ENCODE data around the gene FOXI2. TPM values are rescaled to one million over a fixed set of nuclear protein-coding genes. Genes with fewer than 3 reads are reported as not detected.

The FOXI2 gene
- total RNA-seq = not detected in 2 replicates

- intact Hi-C loops (cut with micrococcal nuclease) = no loop called here
These were observed at the start of gene FOXI2 for GRCh38 chr10:127736915-127737562. FOXI2 (plus strand) TSS chr10:127737185; CDS start chr10:127737274, 89 bp downstream.

GRCh38 chr10:127687548-127687947 is 49.4 kb upstream of the FOXI2 start:
- intact Hi-C loops (cut with micrococcal nuclease) = no loop called here

GRCh38 chr10:127690176-127690835 is 46.7 kb upstream of the FOXI2 start:
- intact Hi-C loops (cut with micrococcal nuclease) = no loop called here

- intact Hi-C loops (cut with micrococcal nuclease) = no loop called here
These were observed 42.3 kb upstream of the FOXI2 start for GRCh38 chr10:127694580-127695193.

GRCh38 chr10:127695431-127695830 is 41.6 kb upstream of the FOXI2 start:
- intact Hi-C loops (cut with micrococcal nuclease) = no loop called here

GRCh38 chr10:127698886-127699285 is 38.1 kb upstream of the FOXI2 start:
- intact Hi-C loops (cut with micrococcal nuclease) = no loop called here

- intact Hi-C loops (cut with micrococcal nuclease) = no loop called here
These were observed 37.7 kb upstream of the FOXI2 start for GRCh38 chr10:127699311-127699710.

- intact Hi-C loops (cut with micrococcal nuclease) = no loop called here
These were observed 34.7 kb upstream of the FOXI2 start for GRCh38 chr10:127702271-127702670.

- intact Hi-C loops (cut with micrococcal nuclease) = loop anchor here (2.0 kb wide), 1 partner anchor 294 kb away; no protein-coding TSS in a partner anchor
These were observed 21.7 kb upstream of the FOXI2 start for GRCh38 chr10:127715249-127715648.

GRCh38 chr10:127715782-127716378 is 21.1 kb upstream of the FOXI2 start:
- intact Hi-C loops (cut with micrococcal nuclease) = loop anchor here (2.0 kb wide), 3 partner anchors 137 to 353 kb away; no protein-coding TSS in a partner anchor

GRCh38 chr10:127720142-127720541 is 16.8 kb upstream of the FOXI2 start:
- intact Hi-C loops (cut with micrococcal nuclease) = no loop called here

GRCh38 chr10:127720903-127721302 is 16.1 kb upstream of the FOXI2 start:
- intact Hi-C loops (cut with micrococcal nuclease) = no loop called here

- intact Hi-C loops (cut with micrococcal nuclease) = no loop called here
These were observed 2.2 kb upstream of the FOXI2 start for GRCh38 chr10:127734753-127735152.

GRCh38 chr10:127735156-127735555 is 1.8 kb upstream of the FOXI2 start:
- intact Hi-C loops (cut with micrococcal nuclease) = no loop called here

GRCh38 chr10:127735723-127736221 is 1.2 kb upstream of the FOXI2 start:
- intact Hi-C loops (cut with micrococcal nuclease) = no loop called here

- intact Hi-C loops (cut with micrococcal nuclease) = no loop called here
These were observed 617 bp upstream of the FOXI2 start for GRCh38 chr10:127736222-127736914.

GRCh38 chr10:127737563-127738511 is 852 bp downstream of the FOXI2 start:
- intact Hi-C loops (cut with micrococcal nuclease) = no loop called here

- intact Hi-C loops (cut with micrococcal nuclease) = no loop called here
These were observed 1.8 kb downstream of the FOXI2 start for GRCh38 chr10:127738512-127739424.

- intact Hi-C loops (cut with micrococcal nuclease) = no loop called here
These were observed 2.9 kb downstream of the FOXI2 start for GRCh38 chr10:127739908-127740307.
